ENCODE results near the gene TSPAN2. TPM values are rescaled to one million over a fixed set of nuclear protein-coding genes. Genes with fewer than 3 reads are reported as not detected.

Gene TSPAN2
- total and polyA plus RNA-seq, 2 experiments from 2014 or later: 11.2 to 11.8 TPM

GRCh38 chr1:115129071-115129640 is 39.9 kb upstream of the TSPAN2 start:
- no peaks in the 10 kb centered on the region for H3K9me3 Mint-ChIP-seq
- Histone ChIP-seq H3K9me2 (ENCODE audit: insufficient read depth) (peaks cover 6% of the 10 kb centered on the region; the same call in 1 of the 2 replicates), H4K20me1 (replicated peaks; ENCODE audit: insufficient read depth) (no peaks in the 10 kb centered on the region), H3K27me3 (ENCODE audit: insufficient read depth) (no peaks in the 10 kb centered on the region), H3K4me1 (ENCODE audit: insufficient read depth) (no peaks in the 10 kb centered on the region), H3K4me2 (no peak overlapping the region), H3F3A (replicated peaks; ENCODE audit: low read depth) (no peaks in the 10 kb centered on the region), H3K27ac (ENCODE audit: low read depth) (no peak overlapping the region), H3K79me2 (replicated peaks; ENCODE audit: insufficient read depth) (no peaks in the 10 kb centered on the region), H3K36me3 (ENCODE audit: insufficient read depth) (no peaks in the 10 kb centered on the region), H3K4me3 (no peak overlapping the region), H2AFZ (no peak overlapping the region)
- H3K4me3 Mint-ChIP-seq: no peak overlapping the region
- ATAC-seq: no peak
- TF ChIP-seq ETS1 (IDR thresholded peaks at IDR 0.05): no peak
- no peak for TF ChIP-seq STAT1 (IDR thresholded peaks at IDR 0.05; ENCODE audit: unreplicated experiment)
- no peak for TF ChIP-seq CTCF (conservative IDR thresholded peaks at IDR 0.05; ENCODE audit: low read depth in 2 of 2)
- TF ChIP-seq ZNF114 (CRISPR knock-in tag; IDR thresholded peaks at IDR 0.05): no peak
- TF ChIP-seq EZH2 (IDR thresholded peaks at IDR 0.05; ENCODE audit: low read depth, unreplicated experiment): no peak
- no peak for TF ChIP-seq CREB1 (CRISPR knock-in tag; IDR thresholded peaks at IDR 0.05; ENCODE audit: low read depth)
- TF ChIP-seq JUNB (IDR thresholded peaks at IDR 0.05; ENCODE audit: unreplicated experiment): no peak
- no peak for TF ChIP-seq POLR2AphosphoS5 (IDR thresholded peaks at IDR 0.05; ENCODE audit: low read depth)
- TF ChIP-seq EZH2phosphoT487 (IDR thresholded peaks at IDR 0.05; ENCODE audit: unreplicated experiment): no peak
- TF ChIP-seq ZNF462 (CRISPR knock-in tag; IDR thresholded peaks at IDR 0.05): no peak
- TF ChIP-seq ZNF331 (CRISPR knock-in tag; IDR thresholded peaks at IDR 0.05; ENCODE audit: low read depth): no peak
- TF ChIP-seq NANOG (IDR thresholded peaks at IDR 0.05; ENCODE audit: borderline replicate concordance): no peak
- TF ChIP-seq REST (IDR thresholded peaks at IDR 0.05; ENCODE audit: unreplicated experiment): no peak
- no peaks in the 10 kb centered on the region for H3K4me1 Mint-ChIP-seq
- H3K27ac Mint-ChIP-seq: no peak overlapping the region
- no peaks in the 10 kb centered on the region for H3K36me3 Mint-ChIP-seq (ENCODE audit: low read depth)
- no peak for DNase-seq (ENCODE audit: low spot score)
- H3K27me3 Mint-ChIP-seq (ENCODE audit: insufficient read depth, low read depth, poor library complexity): peaks cover 3% of the 10 kb centered on the region

Measured in GM23338 (cell line).